Nephron (organoid): Measurements from ENCODE around the gene DMC1.

ENCODE experiments used
- H3K27ac Mint-ChIP-seq, 3 experiments: 2 replicates each; pipeline ENCODE4 v1.8.0; 2020; ENCODE audit warnings: mixed read lengths in 3 of 3, mild to moderate bottlenecking in 2 of 3, moderate library complexity in 1 of 3
- H3K27me3 Mint-ChIP-seq: 2 replicates; pipeline ENCODE4 v1.8.0; 2021; ENCODE audit warnings: low read depth, mild to moderate bottlenecking, moderate library complexity, mixed read lengths
- H3K36me3 Mint-ChIP-seq: 2 replicates; pipeline ENCODE4 v1.8.0; 2020; ENCODE audit warnings: low read depth, mixed read lengths
- H3K4me1 Mint-ChIP-seq: 2 replicates; pipeline ENCODE4 v1.8.0; 2020; ENCODE audit warnings: mixed read lengths
- H3K4me3 Mint-ChIP-seq, 3 experiments: 2 replicates each; pipeline ENCODE4 v1.8.0; 2020; ENCODE audit warnings: mild to moderate bottlenecking in 3 of 3, mixed read lengths in 3 of 3, moderate library complexity in 2 of 3
- H3K9me3 Mint-ChIP-seq: 2 replicates; pipeline ENCODE4 v1.8.0; 2020; ENCODE audit warnings: mixed read lengths
- CTCF ChIP-seq, 3 experiments: fragments of 200-600 bp; sonication (generic); IDR thresholded peaks; one replicate each; pipeline ENCODE4 v1.5.0; 2021; ENCODE audit warnings: antibody characterized with exemption in 3 of 3; ENCODE audit not compliant: unreplicated experiment in 3 of 3

The DMC1 gene

GRCh38 chr22:38524429-38524828, 45.6 kb downstream of the DMC1 start:
- Mint-ChIP-seq H3K27ac (no peak overlapping the region), H3K4me3 (no peak overlapping the region), H3K9me3 (no peaks in the 10 kb centered on the region), H3K27me3 (peaks cover 3% of the 10 kb centered on the region), H3K36me3 (no peaks in the 10 kb centered on the region), H3K4me1 (no peaks in the 10 kb centered on the region)
- no peak for TF ChIP-seq CTCF (IDR thresholded peaks at IDR 0.05; ENCODE audit: unreplicated experiment in 3 of 3)

- Mint-ChIP-seq H3K9me3 (no peaks in the 10 kb centered on the region), H3K4me3 (no peak overlapping the region), H3K27me3 (peaks cover 3% of the 10 kb centered on the region), H3K27ac (no peak overlapping the region), H3K4me1 (no peaks in the 10 kb centered on the region), H3K36me3 (no peaks in the 10 kb centered on the region)
- no peak for TF ChIP-seq CTCF (IDR thresholded peaks at IDR 0.05; ENCODE audit: unreplicated experiment in 3 of 3)
Measured at GRCh38 chr22:38523479-38523878, 46.5 kb downstream of the DMC1 start.

- H3K27me3 Mint-ChIP-seq, result peaks cover 3% of the 10 kb centered on the region
- no peak overlapping the region for H3K4me3 Mint-ChIP-seq
- no peaks in the 10 kb centered on the region for H3K36me3 Mint-ChIP-seq
- no peak for TF ChIP-seq CTCF (IDR thresholded peaks at IDR 0.05; ENCODE audit: unreplicated experiment in 3 of 3)
- H3K27ac Mint-ChIP-seq, result no peak overlapping the region
- no peaks in the 10 kb centered on the region for H3K9me3 Mint-ChIP-seq
- no peaks in the 10 kb centered on the region for H3K4me1 Mint-ChIP-seq
Measured at GRCh38 chr22:38523029-38523428, 47.0 kb downstream of the DMC1 start.

- Mint-ChIP-seq H3K36me3 (no peaks in the 10 kb centered on the region), H3K9me3 (no peaks in the 10 kb centered on the region), H3K27me3 (peaks cover 3% of the 10 kb centered on the region), H3K4me3 (no peak overlapping the region), H3K4me1 (no peaks in the 10 kb centered on the region), H3K27ac (no peak overlapping the region)
- TF ChIP-seq CTCF (IDR thresholded peaks at IDR 0.05; ENCODE audit: unreplicated experiment in 3 of 3), result no peak
Measured at GRCh38 chr22:38519453-38520250, 50.3 kb downstream of the DMC1 start.

- no peaks in the 10 kb centered on the region for H3K36me3 Mint-ChIP-seq
- H3K9me3 Mint-ChIP-seq, result no peaks in the 10 kb centered on the region
- TF ChIP-seq CTCF (IDR thresholded peaks at IDR 0.05; ENCODE audit: unreplicated experiment in 3 of 3), result no peak
- no peak overlapping the region for H3K27ac Mint-ChIP-seq
- no peaks in the 10 kb centered on the region for H3K4me1 Mint-ChIP-seq
- no peak overlapping the region for H3K4me3 Mint-ChIP-seq
- H3K27me3 Mint-ChIP-seq, result no peaks in the 10 kb centered on the region
Measured at GRCh38 chr22:38518620-38519019, 51.4 kb downstream of the DMC1 start.

- TF ChIP-seq CTCF (IDR thresholded peaks at IDR 0.05; ENCODE audit: unreplicated experiment in 3 of 3), result no peak
- Mint-ChIP-seq H3K27ac (no peak overlapping the region), H3K9me3 (no peaks in the 10 kb centered on the region), H3K4me3 (no peak overlapping the region), H3K4me1 (peaks cover 10% of the 10 kb centered on the region), H3K27me3 (no peaks in the 10 kb centered on the region), H3K36me3 (no peaks in the 10 kb centered on the region)
Measured at GRCh38 chr22:38513063-38513462, 56.9 kb downstream of the DMC1 start.
